HEK293 (cell line): Measurements from ENCODE around the gene GON7.

Source experiments
- CTCF ChIP-seq: fragments of 450-650 bp; formaldehyde crosslinking; IDR thresholded peaks from 2 replicates; pipeline ENCODE4 v1.5.1; 2016; ENCODE audit warnings: missing biosample characterization, missing genetic modification characterization
- PBX3 ChIP-seq: sonication (generic); formaldehyde crosslinking; IDR thresholded peaks from 2 replicates; pipeline ENCODE4 v1.8.1; 2022; ENCODE audit warnings: mild to moderate bottlenecking, moderate library complexity, missing genetic modification reagents
- ZNF501 ChIP-seq: fragments of 450-650 bp; formaldehyde crosslinking; IDR thresholded peaks from 2 replicates; pipeline ENCODE4 v1.5.1; 2016; ENCODE audit warnings: missing biosample characterization, missing genetic modification characterization
- ZNF629 ChIP-seq: fragments of 450-650 bp; formaldehyde crosslinking; IDR thresholded peaks from 2 replicates; pipeline ENCODE4 v1.5.1; 2017; ENCODE audit warnings: missing biosample characterization, missing genetic modification characterization
- TF ChIP-seq, protein P1 (sequence below): fragments of 450-650 bp; formaldehyde crosslinking; IDR thresholded peaks from 2 replicates; pipeline ENCODE4 v1.5.1; 2016; ENCODE audit warnings: missing biosample characterization, missing genetic modification characterization
- TF ChIP-seq, protein P2 (sequence below): fragments of 450-650 bp; IDR thresholded peaks from 2 replicates; pipeline ENCODE4 v1.5.1; 2018; ENCODE audit warnings: missing biosample characterization, mild to moderate bottlenecking, missing genetic modification characterization

DNA sequence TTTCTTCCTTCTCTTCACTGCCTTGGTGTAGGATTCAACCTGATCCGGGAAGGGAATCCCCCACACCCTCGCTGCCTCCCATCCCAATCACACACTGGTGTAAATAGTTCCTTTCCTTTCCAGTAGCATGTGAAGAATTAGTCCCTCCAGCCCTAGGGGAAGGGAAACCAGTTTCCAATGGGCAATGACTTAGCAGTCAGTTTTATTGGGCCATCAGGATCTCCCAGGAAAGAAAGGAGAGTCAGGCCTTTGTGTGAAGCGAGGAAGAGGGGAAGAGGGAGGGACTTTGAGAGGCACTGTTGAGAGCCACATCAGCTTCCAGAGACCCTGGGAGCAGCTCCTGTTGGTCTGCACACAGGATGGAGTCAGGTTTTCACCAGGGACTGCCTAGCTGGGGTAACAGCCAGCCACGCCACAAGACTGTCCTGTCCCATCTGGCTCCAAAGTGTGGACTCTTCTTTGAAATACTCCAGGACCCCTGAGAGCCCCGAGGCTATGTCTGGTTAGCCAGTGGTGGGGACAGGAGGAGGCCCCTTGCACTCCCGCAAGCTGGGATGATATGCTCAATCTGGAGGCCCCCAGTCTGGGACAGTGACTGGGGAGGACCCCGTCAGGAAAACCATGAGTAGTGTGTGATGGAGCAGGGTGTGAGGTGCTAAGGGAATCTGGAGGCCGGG, 50.0 kb downstream of the GON7 start:
- no peak for TF ChIP-seq CTCF (tag by site-specific recombination)
- no peak for TF ChIP-seq ZNF629 (tag by site-specific recombination)
- TF ChIP-seq, protein P1, sequence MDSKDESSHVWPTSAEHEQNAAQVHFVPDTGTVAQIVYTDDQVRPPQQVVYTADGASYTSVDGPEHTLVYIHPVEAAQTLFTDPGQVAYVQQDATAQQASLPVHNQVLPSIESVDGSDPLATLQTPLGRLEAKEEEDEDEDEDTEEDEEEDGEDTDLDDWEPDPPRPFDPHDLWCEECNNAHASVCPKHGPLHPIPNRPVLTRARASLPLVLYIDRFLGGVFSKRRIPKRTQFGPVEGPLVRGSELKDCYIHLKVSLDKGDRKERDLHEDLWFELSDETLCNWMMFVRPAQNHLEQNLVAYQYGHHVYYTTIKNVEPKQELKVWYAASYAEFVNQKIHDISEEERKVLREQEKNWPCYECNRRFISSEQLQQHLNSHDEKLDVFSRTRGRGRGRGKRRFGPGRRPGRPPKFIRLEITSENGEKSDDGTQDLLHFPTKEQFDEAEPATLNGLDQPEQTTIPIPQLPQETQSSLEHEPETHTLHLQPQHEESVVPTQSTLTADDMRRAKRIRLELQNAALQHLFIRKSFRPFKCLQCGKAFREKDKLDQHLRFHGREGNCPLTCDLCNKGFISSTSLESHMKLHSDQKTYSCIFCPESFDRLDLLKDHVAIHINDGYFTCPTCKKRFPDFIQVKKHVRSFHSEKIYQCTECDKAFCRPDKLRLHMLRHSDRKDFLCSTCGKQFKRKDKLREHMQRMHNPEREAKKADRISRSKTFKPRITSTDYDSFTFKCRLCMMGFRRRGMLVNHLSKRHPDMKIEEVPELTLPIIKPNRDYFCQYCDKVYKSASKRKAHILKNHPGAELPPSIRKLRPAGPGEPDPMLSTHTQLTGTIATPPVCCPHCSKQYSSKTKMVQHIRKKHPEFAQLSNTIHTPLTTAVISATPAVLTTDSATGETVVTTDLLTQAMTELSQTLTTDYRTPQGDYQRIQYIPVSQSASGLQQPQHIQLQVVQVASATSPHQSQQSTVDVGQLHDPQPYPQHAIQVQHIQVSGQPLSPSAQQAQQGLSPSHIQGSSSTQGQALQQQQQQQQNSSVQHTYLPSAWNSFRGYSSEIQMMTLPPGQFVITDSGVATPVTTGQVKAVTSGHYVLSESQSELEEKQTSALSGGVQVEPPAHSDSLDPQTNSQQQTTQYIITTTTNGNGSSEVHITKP (tag by site-specific recombination), result no peak
- TF ChIP-seq PBX3 (CRISPR knock-in tag), result no peak
- TF ChIP-seq ZNF501 (tag by site-specific recombination), result no peak
- TF ChIP-seq, protein P2, sequence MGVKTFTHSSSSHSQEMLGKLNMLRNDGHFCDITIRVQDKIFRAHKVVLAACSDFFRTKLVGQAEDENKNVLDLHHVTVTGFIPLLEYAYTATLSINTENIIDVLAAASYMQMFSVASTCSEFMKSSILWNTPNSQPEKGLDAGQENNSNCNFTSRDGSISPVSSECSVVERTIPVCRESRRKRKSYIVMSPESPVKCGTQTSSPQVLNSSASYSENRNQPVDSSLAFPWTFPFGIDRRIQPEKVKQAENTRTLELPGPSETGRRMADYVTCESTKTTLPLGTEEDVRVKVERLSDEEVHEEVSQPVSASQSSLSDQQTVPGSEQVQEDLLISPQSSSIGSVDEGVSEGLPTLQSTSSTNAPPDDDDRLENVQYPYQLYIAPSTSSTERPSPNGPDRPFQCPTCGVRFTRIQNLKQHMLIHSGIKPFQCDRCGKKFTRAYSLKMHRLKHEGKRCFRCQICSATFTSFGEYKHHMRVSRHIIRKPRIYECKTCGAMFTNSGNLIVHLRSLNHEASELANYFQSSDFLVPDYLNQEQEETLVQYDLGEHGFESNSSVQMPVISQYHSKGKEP (tag by site-specific recombination), result no peak
